H9 (cell line): ENCODE data around the gene FAM219A. TPM values are rescaled to one million over a fixed set of nuclear protein-coding genes. Genes with fewer than 3 reads are reported as not detected.

Source experiments
- DNase-seq: peaks from one replicate; pipeline ENCODE4 v3.0.0-alpha.2; 2017
- H2AFZ ChIP-seq: one replicate; pipeline ENCODE4 v1.6.1; 2013; ENCODE audit warnings: mild to moderate bottlenecking, low read length, control low read depth, moderate library complexity
- H2AK5ac ChIP-seq: 2 replicates; pipeline ENCODE4 v1.6.1; 2013; ENCODE audit warnings: low read length, control low read depth, mixed read lengths; ENCODE audit not compliant: insufficient read length
- H2BK120ac ChIP-seq: one replicate; pipeline ENCODE4 v1.6.1; 2013; ENCODE audit warnings: low read depth, mild to moderate bottlenecking, low read length, control low read depth, inconsistent platforms; ENCODE audit not compliant: poor library complexity, severe bottlenecking
- H2BK12ac ChIP-seq: 2 replicates; pipeline ENCODE4 v1.6.1; 2013; ENCODE audit warnings: low read length, control low read depth, mixed read lengths, low read depth; ENCODE audit not compliant: insufficient read length
- H2BK15ac ChIP-seq: 2 replicates; pipeline ENCODE4 v1.6.1; 2013; ENCODE audit warnings: low read depth, low read length, control low read depth
- H2BK20ac ChIP-seq: one replicate; pipeline ENCODE4 v1.6.1; 2013; ENCODE audit warnings: low read depth, mild to moderate bottlenecking, low read length, control low read depth, inconsistent platforms; ENCODE audit not compliant: poor library complexity, severe bottlenecking
- H2BK5ac ChIP-seq: 2 replicates; pipeline ENCODE4 v1.6.1; 2013; ENCODE audit warnings: low read length, control low read depth, mixed read lengths; ENCODE audit not compliant: insufficient read length
- H3K14ac ChIP-seq: 2 replicates; pipeline ENCODE4 v1.6.1; 2013; ENCODE audit warnings: low read length, control low read depth; ENCODE audit not compliant: insufficient read depth
- H3K18ac ChIP-seq: 2 replicates; pipeline ENCODE4 v1.6.1; 2013; ENCODE audit warnings: low read depth, mild to moderate bottlenecking, mixed read lengths, low read length, control low read depth; ENCODE audit not compliant: insufficient read length
- H3K23ac ChIP-seq: 2 replicates; pipeline ENCODE4 v1.6.1; 2013; ENCODE audit warnings: low read length, control low read depth, mixed read lengths, low read depth; ENCODE audit not compliant: insufficient read length
- H3K23me2 ChIP-seq: 2 replicates; pipeline ENCODE4 v1.6.1; 2013; ENCODE audit warnings: low read depth, mild to moderate bottlenecking, mixed read lengths, low read length, control low read depth; ENCODE audit not compliant: insufficient read length, poor library complexity, severe bottlenecking
- H3K27ac ChIP-seq: 2 replicates; pipeline ENCODE4 v1.5.1; 2013; ENCODE audit warnings: low read length, control low read depth, mixed read lengths, low read depth; ENCODE audit not compliant: insufficient read length
- H3K27me3 ChIP-seq: 2 replicates; pipeline ENCODE4 v1.6.1; 2013; ENCODE audit warnings: low read length, control low read depth, inconsistent platforms; ENCODE audit not compliant: insufficient read depth
- H3K4ac ChIP-seq: 2 replicates; pipeline ENCODE4 v1.6.1; 2013; ENCODE audit warnings: low read depth, mild to moderate bottlenecking, control low read depth, inconsistent platforms, low read length, moderate library complexity
- H3K4me1 ChIP-seq: 2 replicates; pipeline ENCODE4 v1.6.1; 2013; ENCODE audit warnings: low read length, control low read depth, inconsistent platforms; ENCODE audit not compliant: insufficient read depth
- H3K4me2 ChIP-seq: 2 replicates; pipeline ENCODE4 v1.6.1; 2013; ENCODE audit warnings: low read length, control low read depth, mixed read lengths; ENCODE audit not compliant: insufficient read length, insufficient read depth
- H3K56ac ChIP-seq: 2 replicates; pipeline ENCODE4 v1.6.1; 2013; ENCODE audit warnings: low read depth, mild to moderate bottlenecking, mixed read lengths, low read length, control low read depth; ENCODE audit not compliant: insufficient read length
- H3K79me1 ChIP-seq: 2 replicates; pipeline ENCODE4 v1.6.1; 2013; ENCODE audit warnings: low read depth, mild to moderate bottlenecking, moderate library complexity, low read length, control low read depth, inconsistent platforms; ENCODE audit not compliant: insufficient read depth, poor library complexity, severe bottlenecking
- H3K79me2 ChIP-seq: 2 replicates; pipeline ENCODE4 v1.6.1; 2013; ENCODE audit warnings: low read length, control low read depth, inconsistent platforms; ENCODE audit not compliant: insufficient read depth
- H3K9ac ChIP-seq: 2 replicates; pipeline ENCODE4 v1.6.1; 2013; ENCODE audit warnings: low read length, control low read depth, mixed read lengths; ENCODE audit not compliant: insufficient read length; ENCODE audit errors: extremely low read depth
- H3K9me3 ChIP-seq: one replicate; pipeline ENCODE4 v1.6.1; 2013; ENCODE audit warnings: low read depth, low read length, inconsistent platforms; ENCODE audit not compliant: control insufficient read depth
- H3T11ph ChIP-seq: one replicate; pipeline ENCODE4 v1.6.1; 2013; ENCODE audit warnings: mild to moderate bottlenecking, low read length, control low read depth, inconsistent platforms
- H4K20me1 ChIP-seq: one replicate; pipeline ENCODE4 v1.6.1; 2013; ENCODE audit not compliant: control insufficient read depth, insufficient read length, insufficient read depth
- H4K5ac ChIP-seq: 2 replicates; pipeline ENCODE4 v1.6.1; 2013; ENCODE audit warnings: low read depth, mild to moderate bottlenecking, mixed read lengths, low read length, control low read depth; ENCODE audit not compliant: insufficient read length
- H4K8ac ChIP-seq: replicated peaks from 2 replicates; pipeline ENCODE4 v1.6.1; 2013; ENCODE audit warnings: low read length, control low read depth, mixed read lengths, low read depth; ENCODE audit not compliant: insufficient read length
- H4K91ac ChIP-seq: 2 replicates; pipeline ENCODE4 v1.6.1; 2013; ENCODE audit warnings: low read depth, mild to moderate bottlenecking, moderate library complexity, mixed read lengths, low read length, control low read depth; ENCODE audit not compliant: insufficient read length
- H3K27ac Mint-ChIP-seq, 3 experiments: 2 replicates in 2 of 3; 3 replicates in 1 of 3; pipeline ENCODE4 v1.8.0; 2020 to 2021; ENCODE audit warnings: mixed read lengths in 3 of 3, mild to moderate bottlenecking in 1 of 3, moderate library complexity in 1 of 3
- H3K27me3 Mint-ChIP-seq: 2 replicates; pipeline ENCODE4 v1.8.0; 2021; ENCODE audit warnings: low read depth, mild to moderate bottlenecking, moderate library complexity, mixed read lengths
- H3K36me3 Mint-ChIP-seq, 3 experiments: 2 replicates in 2 of 3; 3 replicates in 1 of 3; pipeline ENCODE4 v1.8.0; 2020 to 2021; ENCODE audit warnings: low read depth in 3 of 3, mixed read lengths in 3 of 3; ENCODE audit not compliant: insufficient read depth in 1 of 3
- H3K4me1 Mint-ChIP-seq, 2 experiments: 2 replicates each; pipeline ENCODE4 v1.8.0; 2020; ENCODE audit warnings: mixed read lengths in 2 of 2
- H3K4me3 Mint-ChIP-seq, 2 experiments: 2 replicates in 1 of 2; 3 replicates in 1 of 2; pipeline ENCODE4 v1.8.0; 2020 to 2021; ENCODE audit warnings: mild to moderate bottlenecking in 2 of 2, mixed read lengths in 2 of 2, moderate library complexity in 1 of 2
- H3K9me3 Mint-ChIP-seq, 2 experiments: 2 replicates in 1 of 2; 3 replicates in 1 of 2; pipeline ENCODE4 v1.8.0; 2020; ENCODE audit warnings: mild to moderate bottlenecking in 2 of 2, mixed read lengths in 2 of 2, moderate library complexity in 1 of 2
- total RNA-seq: library from RNA; stranded (reverse); gene quantifications from 2 replicates; pipeline ENCODE4 v1.2.1, GENCODE V29; 2021
- TF ChIP-seq, protein P1 (sequence below): fragments of 200-600 bp; sonication (generic); conservative IDR thresholded peaks from 3 replicates; pipeline ENCODE4 v1.8.0; 2021; ENCODE audit warnings: antibody characterized with exemption, mild to moderate bottlenecking

The FAM219A gene
- total RNA-seq, 1 experiment from 2014 or later, result 16.7 TPM

DNA sequence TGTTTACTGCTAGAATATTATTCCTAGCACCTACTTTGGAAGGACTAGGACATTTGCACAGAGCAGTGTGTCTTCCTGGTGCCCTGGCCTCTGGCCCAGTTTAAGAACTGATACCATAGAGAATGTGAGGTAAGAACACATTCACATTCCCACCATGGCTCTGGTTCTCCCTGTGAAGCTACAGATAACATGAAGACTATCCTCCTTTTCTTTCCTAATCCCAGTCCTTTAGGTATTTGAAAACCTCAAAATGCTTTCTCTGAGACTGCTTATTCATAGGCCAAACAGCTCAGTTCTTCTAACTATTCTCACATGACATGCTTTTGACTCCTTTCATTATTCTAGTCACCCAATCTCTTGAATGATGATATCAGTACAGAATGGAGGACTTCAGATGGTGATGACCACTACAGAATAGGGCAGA is 11.9 kb downstream of the FAM219A start:
- Histone ChIP-seq H3K23ac (no peak overlapping the region), H4K20me1 (no peaks in the 10 kb centered on the region), H3K23me2 (no peaks in the 10 kb centered on the region), H2AK5ac (no peak overlapping the region), H3K79me2 (no peaks in the 10 kb centered on the region; the same call in 1 of the 2 replicates), H2AFZ (no peak overlapping the region), H3K9me3 (no peaks in the 10 kb centered on the region), H2BK5ac (no peak overlapping the region), H2BK15ac (no peak overlapping the region), H2BK120ac (no peak overlapping the region), H3T11ph (no peak overlapping the region), H4K8ac (no peak overlapping the region), H2BK12ac (no peak overlapping the region), H3K56ac (no peak overlapping the region), H3K14ac (no peak overlapping the region), H3K27me3 (no peaks in the 10 kb centered on the region), H3K4me2 (no peak overlapping the region), H3K79me1 (no peaks in the 10 kb centered on the region), H2BK20ac (no peak overlapping the region), H3K4me1 (peaks cover 6% of the 10 kb centered on the region), H4K91ac (no peak overlapping the region), H3K27ac (no peak overlapping the region), H3K18ac (no peak overlapping the region), H3K9ac (no peak overlapping the region), H4K5ac (no peak overlapping the region), H3K4ac (no peak overlapping the region)
- Mint-ChIP-seq H3K4me3 (no peak overlapping the region), H3K27ac (no peak overlapping the region), H3K27me3 (no peaks in the 10 kb centered on the region), H3K36me3 (no peaks in the 10 kb centered on the region), H3K9me3 (no peaks in the 10 kb centered on the region), H3K4me1 (peaks cover 18 to 20% of the 10 kb centered on the region in 2 experiments)
- no peak for DNase-seq
- TF ChIP-seq, protein P1, sequence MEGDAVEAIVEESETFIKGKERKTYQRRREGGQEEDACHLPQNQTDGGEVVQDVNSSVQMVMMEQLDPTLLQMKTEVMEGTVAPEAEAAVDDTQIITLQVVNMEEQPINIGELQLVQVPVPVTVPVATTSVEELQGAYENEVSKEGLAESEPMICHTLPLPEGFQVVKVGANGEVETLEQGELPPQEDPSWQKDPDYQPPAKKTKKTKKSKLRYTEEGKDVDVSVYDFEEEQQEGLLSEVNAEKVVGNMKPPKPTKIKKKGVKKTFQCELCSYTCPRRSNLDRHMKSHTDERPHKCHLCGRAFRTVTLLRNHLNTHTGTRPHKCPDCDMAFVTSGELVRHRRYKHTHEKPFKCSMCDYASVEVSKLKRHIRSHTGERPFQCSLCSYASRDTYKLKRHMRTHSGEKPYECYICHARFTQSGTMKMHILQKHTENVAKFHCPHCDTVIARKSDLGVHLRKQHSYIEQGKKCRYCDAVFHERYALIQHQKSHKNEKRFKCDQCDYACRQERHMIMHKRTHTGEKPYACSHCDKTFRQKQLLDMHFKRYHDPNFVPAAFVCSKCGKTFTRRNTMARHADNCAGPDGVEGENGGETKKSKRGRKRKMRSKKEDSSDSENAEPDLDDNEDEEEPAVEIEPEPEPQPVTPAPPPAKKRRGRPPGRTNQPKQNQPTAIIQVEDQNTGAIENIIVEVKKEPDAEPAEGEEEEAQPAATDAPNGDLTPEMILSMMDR, result no peak
